GM12801 (cell line): ENCODE data around the gene IL6R.

Source experiments
- CTCF ChIP-seq: IDR thresholded peaks from one replicate; pipeline ENCODE4 v1.5.1; 2011; ENCODE audit warnings: control low read depth; ENCODE audit not compliant: insufficient read length; ENCODE audit errors: extremely low read depth

Gene IL6R

DNA sequence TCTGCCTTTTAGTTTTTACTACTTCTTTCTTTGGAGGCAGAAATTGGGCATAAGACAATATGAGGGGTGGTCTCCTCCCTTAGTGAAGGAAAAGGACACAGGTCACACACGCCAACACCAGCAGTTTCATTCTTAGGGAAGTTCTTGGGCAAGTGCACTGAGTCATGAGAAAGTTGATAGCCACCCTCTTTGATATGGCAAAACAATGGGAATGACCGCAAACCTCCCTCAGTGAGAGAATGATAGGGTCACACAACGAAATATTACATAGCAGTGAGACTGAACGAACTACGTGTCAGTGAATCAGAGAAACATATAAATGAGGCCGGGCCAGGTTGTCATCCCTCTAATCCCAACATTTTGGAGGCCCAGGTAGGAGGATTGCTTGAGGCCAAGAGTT is 20.0 kb downstream of the IL6R start:
- TF ChIP-seq CTCF = no peak

- no peak for TF ChIP-seq CTCF
Measured at GRCh38 chr1:154427173-154428139, 22.3 kb downstream of the IL6R start.

DNA sequence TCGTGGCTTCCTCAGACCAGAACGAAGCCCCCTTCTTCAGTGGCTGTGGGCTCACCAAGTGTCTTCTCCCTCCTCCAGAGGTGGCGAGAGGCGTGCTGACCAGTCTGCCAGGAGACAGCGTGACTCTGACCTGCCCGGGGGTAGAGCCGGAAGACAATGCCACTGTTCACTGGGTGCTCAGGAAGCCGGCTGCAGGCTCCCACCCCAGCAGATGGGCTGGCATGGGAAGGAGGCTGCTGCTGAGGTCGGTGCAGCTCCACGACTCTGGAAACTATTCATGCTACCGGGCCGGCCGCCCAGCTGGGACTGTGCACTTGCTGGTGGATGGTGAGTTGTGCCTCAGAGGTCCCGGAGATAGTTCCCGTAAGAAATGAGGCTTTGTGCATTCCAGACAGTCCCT is 24.0 kb downstream of the IL6R start:
- TF ChIP-seq CTCF = no peak

- TF ChIP-seq CTCF = no peak
Measured at GRCh38 chr1:154429841-154430611, 24.9 kb downstream of the IL6R start.

DNA sequence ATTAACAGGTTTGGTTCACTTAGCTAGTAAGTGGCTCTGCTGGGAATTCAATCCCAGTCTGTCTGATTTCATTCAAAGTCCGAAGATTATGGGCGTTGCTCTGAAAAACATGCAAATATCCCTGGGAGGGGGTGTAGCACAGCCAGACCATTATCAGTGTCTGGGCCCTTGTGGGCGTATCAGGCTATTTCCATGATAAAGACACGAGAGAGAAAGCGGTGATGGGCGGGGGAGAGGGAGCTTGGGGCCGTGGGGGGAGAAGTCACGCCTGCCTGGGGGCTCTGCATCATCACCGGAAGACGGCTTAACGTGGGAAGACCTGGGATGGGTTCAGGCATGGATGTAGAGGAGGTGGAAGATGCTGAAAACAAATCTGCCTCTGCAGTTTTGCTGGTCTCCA is 25.8 kb downstream of the IL6R start:
- TF ChIP-seq CTCF = no peak

DNA sequence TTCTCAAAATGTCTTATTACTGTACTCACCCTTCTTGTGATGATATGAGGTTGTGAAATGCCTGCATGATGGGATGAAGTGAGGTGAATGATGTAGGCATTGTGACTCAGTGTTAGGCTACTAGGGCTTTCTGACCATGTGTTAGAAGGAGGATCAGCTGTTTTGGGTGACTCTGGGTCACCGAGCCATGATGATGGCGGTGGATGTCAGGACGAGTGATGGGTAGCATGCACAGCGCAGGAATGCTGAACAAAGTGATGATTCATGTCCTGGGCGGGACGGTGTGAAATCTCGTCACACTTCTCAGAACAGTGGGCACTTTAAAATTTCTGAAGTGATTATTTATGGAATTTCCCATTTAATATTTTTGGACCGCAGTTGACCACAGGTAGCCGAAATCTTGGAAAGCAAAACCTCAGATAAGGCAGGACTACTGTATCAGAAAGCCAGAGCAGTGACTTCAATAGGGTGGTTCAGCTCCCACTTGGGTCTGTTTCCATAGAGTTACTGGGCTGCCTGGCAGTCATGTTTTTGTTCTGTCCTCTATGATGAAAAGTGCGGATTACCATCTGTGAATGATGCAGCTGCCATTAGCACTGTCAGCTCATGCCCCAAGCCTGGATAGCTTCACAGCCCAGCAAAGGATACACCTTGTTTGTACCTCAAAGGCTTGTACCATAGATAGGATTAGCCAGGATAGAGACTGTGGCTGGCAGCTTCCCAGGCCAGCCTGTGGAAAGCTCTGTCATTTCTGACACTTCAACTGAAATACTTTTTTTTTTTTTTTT is 26.6 kb downstream of the IL6R start:
- TF ChIP-seq CTCF = no peak
